HEK293 (cell line): ENCODE data around the gene INSYN2A.

Source experiments
- CTCF ChIA-PET: fragments of 350-600 bp; formaldehyde crosslinking; extraction: SDS; loops from one replicate; lab custom pipeline; 2021; ENCODE audit warnings: antibody characterized with exemption; lab: Yijun Ruan, JAX
- POLR2A ChIA-PET: fragments of 300-600 bp; formaldehyde crosslinking; extraction: SDS; loops from one replicate; lab custom pipeline; 2020; ENCODE audit warnings: antibody characterized with exemption, inconsistent platforms; lab: Yijun Ruan, JAX
- H3K27ac ChIP-seq: fragments of 200-500 bp; sonication (Bioruptor generic); 2 replicates; pipeline ENCODE4 v1.5.1; 2014; ENCODE audit warnings: low read depth, low read length, control low read depth, inconsistent platforms; ENCODE audit errors: extremely low read depth
- H3K36me3 ChIP-seq, 2 experiments: fragments of 200-500 bp in 1 of 2; sonication (Bioruptor generic) in 1 of 2; 1 replicate in 1 of 2; 2 replicates in 1 of 2; pipeline ENCODE4 v1.5.1; 2014 to 2017; ENCODE audit warnings: inconsistent platforms in 2 of 2, low read length in 2 of 2; ENCODE audit not compliant: control insufficient read depth in 2 of 2, insufficient read depth in 1 of 2
- H3K4me1 ChIP-seq: fragments of 200-500 bp; sonication (Bioruptor generic); 2 replicates; pipeline ENCODE4 v1.5.1; 2014; ENCODE audit warnings: mild to moderate bottlenecking, low read length, inconsistent platforms; ENCODE audit not compliant: control insufficient read depth, insufficient read depth
- H3K4me3 ChIP-seq: 2 replicates; pipeline ENCODE4 v1.5.1; 2011; ENCODE audit warnings: low read depth, mild to moderate bottlenecking, control low read depth, low read length, moderate library complexity
- H3K9me3 ChIP-seq: fragments of 200-500 bp; sonication (Bioruptor generic); 2 replicates; pipeline ENCODE4 v1.5.1; 2014; ENCODE audit warnings: low read depth, low read length, inconsistent platforms; ENCODE audit not compliant: control insufficient read depth, insufficient read depth
- BCL11B ChIP-seq: fragments of 450-650 bp; formaldehyde crosslinking; IDR thresholded peaks from 2 replicates; pipeline ENCODE4 v1.5.1; 2016; ENCODE audit warnings: low read depth, missing biosample characterization, missing genetic modification characterization
- EGR2 ChIP-seq: fragments of 450-650 bp; formaldehyde crosslinking; IDR thresholded peaks from 2 replicates; pipeline ENCODE4 v1.5.1; 2016; ENCODE audit warnings: low read depth, missing biosample characterization, missing genetic modification characterization
- IKZF3 ChIP-seq: fragments of 450-650 bp; IDR thresholded peaks from 2 replicates; pipeline ENCODE4 v1.5.0; 2018; ENCODE audit warnings: missing biosample characterization, mild to moderate bottlenecking, missing genetic modification characterization, moderate library complexity
- KLF8 ChIP-seq: fragments of 450-650 bp; formaldehyde crosslinking; IDR thresholded peaks from 2 replicates; pipeline ENCODE4 v1.5.1; 2016; ENCODE audit warnings: missing biosample characterization, missing genetic modification characterization
- KLF9 ChIP-seq: fragments of 450-650 bp; formaldehyde crosslinking; IDR thresholded peaks from 2 replicates; pipeline ENCODE4 v1.5.1; 2016; ENCODE audit warnings: missing biosample characterization, missing genetic modification characterization, low read depth
- SCRT2 ChIP-seq: fragments of 450-650 bp; formaldehyde crosslinking; IDR thresholded peaks from 2 replicates; pipeline ENCODE4 v1.5.1; 2016; ENCODE audit warnings: missing biosample characterization, missing genetic modification characterization
- SP7 ChIP-seq: fragments of 450-650 bp; formaldehyde crosslinking; IDR thresholded peaks from 2 replicates; pipeline ENCODE4 v1.5.1; 2016; ENCODE audit warnings: missing biosample characterization, missing genetic modification characterization
- ZFP37 ChIP-seq: fragments of 450-650 bp; formaldehyde crosslinking; IDR thresholded peaks from 2 replicates; pipeline ENCODE4 v1.5.1; 2016; ENCODE audit warnings: missing biosample characterization, missing genetic modification characterization
- ZNF133 ChIP-seq: fragments of 450-650 bp; formaldehyde crosslinking; IDR thresholded peaks from 2 replicates; pipeline ENCODE4 v1.5.1; 2016; ENCODE audit warnings: missing biosample characterization, missing genetic modification characterization
- ZNF335 ChIP-seq: fragments of 450-650 bp; formaldehyde crosslinking; conservative IDR thresholded peaks from 2 replicates; pipeline ENCODE4 v1.5.1; 2016; ENCODE audit warnings: missing biosample characterization, missing genetic modification characterization
- ZNF433 ChIP-seq: fragments of 450-650 bp; formaldehyde crosslinking; IDR thresholded peaks from 2 replicates; pipeline ENCODE4 v1.5.1; 2016; ENCODE audit warnings: missing biosample characterization, missing genetic modification characterization, low read depth
- ZNF544 ChIP-seq: fragments of 450-650 bp; formaldehyde crosslinking; IDR thresholded peaks from 2 replicates; pipeline ENCODE4 v1.5.0; 2017; ENCODE audit warnings: missing biosample characterization, missing genetic modification characterization
- ZNF549 ChIP-seq: fragments of 450-650 bp; IDR thresholded peaks from 2 replicates; pipeline ENCODE4 v1.5.1; 2018; ENCODE audit warnings: missing biosample characterization, missing genetic modification characterization, mild to moderate bottlenecking, inconsistent platforms, moderate library complexity
- ZNF585B ChIP-seq: fragments of 450-650 bp; formaldehyde crosslinking; IDR thresholded peaks from 2 replicates; pipeline ENCODE4 v1.5.1; 2016; ENCODE audit warnings: missing biosample characterization, missing genetic modification characterization
- ZNF610 ChIP-seq: fragments of 450-650 bp; formaldehyde crosslinking; IDR thresholded peaks from 2 replicates; pipeline ENCODE4 v1.5.1; 2016; ENCODE audit warnings: missing biosample characterization, missing genetic modification characterization, borderline replicate concordance
- ZNF624 ChIP-seq: fragments of 450-650 bp; formaldehyde crosslinking; IDR thresholded peaks from 2 replicates; pipeline ENCODE4 v1.5.1; 2017; ENCODE audit warnings: missing biosample characterization, missing genetic modification characterization
- ZNF658 ChIP-seq: fragments of 450-650 bp; formaldehyde crosslinking; IDR thresholded peaks from 2 replicates; pipeline ENCODE4; 2016; ENCODE audit warnings: missing biosample characterization, missing genetic modification characterization
- ZNF670 ChIP-seq: fragments of 450-650 bp; formaldehyde crosslinking; IDR thresholded peaks from 2 replicates; pipeline ENCODE4 v1.5.1; 2016; ENCODE audit warnings: missing biosample characterization, missing genetic modification characterization, low read depth
- ZNF791 ChIP-seq: fragments of 450-650 bp; formaldehyde crosslinking; IDR thresholded peaks from 2 replicates; pipeline ENCODE4 v1.5.1; 2016; ENCODE audit warnings: missing biosample characterization, missing genetic modification characterization
- ZNF830 ChIP-seq: fragments of 450-650 bp; IDR thresholded peaks from 2 replicates; pipeline ENCODE4 v1.5.0; 2018; ENCODE audit warnings: missing biosample characterization, missing genetic modification characterization, low read depth, mild to moderate bottlenecking, moderate library complexity
- TF ChIP-seq, protein P1 (sequence below): fragments of 450-650 bp; formaldehyde crosslinking; IDR thresholded peaks from 2 replicates; pipeline ENCODE4 v1.5.1; 2016; ENCODE audit warnings: missing biosample characterization, missing genetic modification characterization
- TF ChIP-seq, protein P2 (sequence below): fragments of 450-650 bp; formaldehyde crosslinking; IDR thresholded peaks from 2 replicates; pipeline ENCODE4 v1.5.1; 2016; ENCODE audit warnings: missing biosample characterization, missing genetic modification characterization
- TF ChIP-seq, protein P3 (sequence below): fragments of 450-650 bp; formaldehyde crosslinking; optimal IDR thresholded peaks from 2 replicates; pipeline ENCODE3; 2016; ENCODE audit warnings: missing biosample characterization, mild to moderate bottlenecking, missing genetic modification characterization
- TF ChIP-seq, protein P4 (sequence below): fragments of 450-650 bp; formaldehyde crosslinking; IDR thresholded peaks from 2 replicates; pipeline ENCODE4 v1.5.1; 2016; ENCODE audit warnings: missing biosample characterization, missing genetic modification characterization
- TF ChIP-seq, protein P5 (sequence below): fragments of 450-650 bp; formaldehyde crosslinking; IDR thresholded peaks from 2 replicates; pipeline ENCODE4 v1.5.1; 2016; ENCODE audit warnings: missing biosample characterization, missing genetic modification characterization, borderline replicate concordance
- TF ChIP-seq, protein P6 (sequence below): fragments of 450-650 bp; formaldehyde crosslinking; IDR thresholded peaks from 2 replicates; pipeline ENCODE4 v1.5.1; 2016; ENCODE audit warnings: missing biosample characterization, missing genetic modification characterization

INSYN2A gene

DNA sequence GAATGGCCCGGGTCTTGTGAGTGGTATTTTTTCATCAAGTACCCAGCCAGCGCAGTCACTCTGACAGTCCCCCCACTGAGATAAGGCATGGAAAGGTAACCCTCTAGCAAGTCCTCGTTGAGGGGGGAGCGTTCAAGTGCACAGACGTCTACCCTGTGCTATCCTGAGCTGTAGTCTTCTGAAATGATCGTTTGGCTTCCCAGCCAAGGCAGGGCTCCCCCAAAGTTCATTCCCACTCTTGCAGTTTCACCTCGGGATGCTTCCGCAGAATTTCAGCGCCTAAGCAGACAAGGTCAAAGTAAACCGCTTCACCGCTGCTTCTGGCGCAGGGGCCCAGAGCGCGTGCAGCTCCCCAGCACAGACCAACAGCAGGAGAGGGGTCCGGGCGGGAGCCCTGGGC is 1.8 kb downstream of the INSYN2A start (continued):
- no peak for TF ChIP-seq ZNF433 (tag by site-specific recombination)
- TF ChIP-seq, protein P1, sequence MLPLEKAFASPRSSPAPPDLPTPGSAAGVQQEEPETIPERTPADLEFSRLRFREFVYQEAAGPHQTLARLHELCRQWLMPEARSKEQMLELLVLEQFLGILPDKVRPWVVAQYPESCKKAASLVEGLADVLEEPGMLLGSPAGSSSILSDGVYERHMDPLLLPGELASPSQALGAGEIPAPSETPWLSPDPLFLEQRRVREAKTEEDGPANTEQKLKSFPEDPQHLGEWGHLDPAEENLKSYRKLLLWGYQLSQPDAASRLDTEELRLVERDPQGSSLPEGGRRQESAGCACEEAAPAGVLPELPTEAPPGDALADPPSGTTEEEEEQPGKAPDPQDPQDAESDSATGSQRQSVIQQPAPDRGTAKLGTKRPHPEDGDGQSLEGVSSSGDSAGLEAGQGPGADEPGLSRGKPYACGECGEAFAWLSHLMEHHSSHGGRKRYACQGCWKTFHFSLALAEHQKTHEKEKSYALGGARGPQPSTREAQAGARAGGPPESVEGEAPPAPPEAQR (tag by site-specific recombination): no peak
- no peak for TF ChIP-seq ZNF549 (tag by site-specific recombination)
- TF ChIP-seq, protein P2, sequence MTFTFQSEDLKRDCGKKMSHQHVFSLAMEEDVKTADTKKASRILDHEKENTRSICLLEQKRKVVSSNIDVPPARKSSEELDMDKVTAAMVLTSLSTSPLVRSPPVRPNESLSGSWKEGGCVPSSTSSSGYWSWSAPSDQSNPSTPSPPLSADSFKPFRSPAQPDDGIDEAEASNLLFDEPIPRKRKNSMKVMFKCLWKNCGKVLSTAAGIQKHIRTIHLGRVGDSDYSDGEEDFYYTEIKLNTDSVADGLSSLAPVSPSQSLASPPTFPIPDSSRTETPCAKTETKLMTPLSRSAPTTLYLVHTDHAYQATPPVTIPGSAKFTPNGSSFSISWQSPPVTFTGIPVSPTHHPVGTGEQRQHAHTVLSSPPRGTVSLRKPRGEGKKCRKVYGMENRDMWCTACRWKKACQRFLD (tag by site-specific recombination): no peak
- no peak for TF ChIP-seq ZNF585B
- no peak for TF ChIP-seq ZNF624 (tag by site-specific recombination)
- no peak for TF ChIP-seq ZNF830 (tag by site-specific recombination)
- no peak for TF ChIP-seq BCL11B (tag by site-specific recombination)
- TF ChIP-seq, protein P3, sequence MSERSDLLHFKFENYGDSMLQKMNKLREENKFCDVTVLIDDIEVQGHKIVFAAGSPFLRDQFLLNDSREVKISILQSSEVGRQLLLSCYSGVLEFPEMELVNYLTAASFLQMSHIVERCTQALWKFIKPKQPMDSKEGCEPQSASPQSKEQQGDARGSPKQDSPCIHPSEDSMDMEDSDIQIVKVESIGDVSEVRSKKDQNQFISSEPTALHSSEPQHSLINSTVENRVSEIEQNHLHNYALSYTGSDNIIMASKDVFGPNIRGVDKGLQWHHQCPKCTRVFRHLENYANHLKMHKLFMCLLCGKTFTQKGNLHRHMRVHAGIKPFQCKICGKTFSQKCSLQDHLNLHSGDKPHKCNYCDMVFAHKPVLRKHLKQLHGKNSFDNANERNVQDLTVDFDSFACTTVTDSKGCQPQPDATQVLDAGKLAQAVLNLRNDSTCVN (tag by site-specific recombination): no peak

DNA sequence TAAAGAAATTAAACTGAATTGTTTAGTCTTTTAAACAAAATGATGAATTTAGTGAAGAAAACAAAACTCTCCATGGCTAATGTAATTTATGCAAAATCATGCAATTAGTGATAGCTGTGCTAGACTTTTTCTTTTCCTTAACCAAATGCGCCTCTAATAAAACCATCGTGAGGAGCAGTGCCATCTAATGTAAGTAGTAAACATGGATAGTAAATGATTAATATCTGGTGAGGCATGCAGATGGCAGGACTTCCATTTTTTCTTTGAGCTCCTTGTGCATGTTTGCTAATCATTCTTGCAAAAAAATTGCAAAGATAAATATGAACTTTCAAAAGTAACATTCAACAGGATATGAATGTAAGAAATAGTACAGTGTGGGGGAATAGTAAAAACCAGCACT is 2.3 kb downstream of the INSYN2A start:
- H3K36me3 ChIP-seq: no peaks in the 10 kb centered on the region
- H3K4me1 ChIP-seq: 0 out of 2 replicates have a peak, but pooled peaks cover 3% of the 10 kb centered on the region
- no peaks in the 10 kb centered on the region for H3K9me3 ChIP-seq
- ChIA-PET POLR2A (no interaction called here), CTCF (interaction anchor here (0.7 kb wide), 1 partner anchor 841 kb away, joined by 3 read pairs; no protein-coding TSS in a partner anchor)
- H3K4me3 ChIP-seq: no peak overlapping the region
- TF ChIP-seq ZNF133 (no peak), ZNF610 (tag by site-specific recombination) (no peak), ZNF658 (tag by site-specific recombination) (no peak), ZNF544 (tag by site-specific recombination) (no peak), ZNF585B (no peak), ZFP37 (no peak), ZNF791 (tag by site-specific recombination) (no peak), ZNF335 (tag by site-specific recombination) (no peak), KLF8 (tag by site-specific recombination) (no peak), SCRT2 (tag by site-specific recombination) (no peak), ZNF670 (tag by site-specific recombination) (no peak), KLF9 (no peak), IKZF3 (tag by site-specific recombination) (no peak), EGR2 (tag by site-specific recombination) (no peak), SP7 (tag by site-specific recombination) (no peak)
- TF ChIP-seq, protein P4, sequence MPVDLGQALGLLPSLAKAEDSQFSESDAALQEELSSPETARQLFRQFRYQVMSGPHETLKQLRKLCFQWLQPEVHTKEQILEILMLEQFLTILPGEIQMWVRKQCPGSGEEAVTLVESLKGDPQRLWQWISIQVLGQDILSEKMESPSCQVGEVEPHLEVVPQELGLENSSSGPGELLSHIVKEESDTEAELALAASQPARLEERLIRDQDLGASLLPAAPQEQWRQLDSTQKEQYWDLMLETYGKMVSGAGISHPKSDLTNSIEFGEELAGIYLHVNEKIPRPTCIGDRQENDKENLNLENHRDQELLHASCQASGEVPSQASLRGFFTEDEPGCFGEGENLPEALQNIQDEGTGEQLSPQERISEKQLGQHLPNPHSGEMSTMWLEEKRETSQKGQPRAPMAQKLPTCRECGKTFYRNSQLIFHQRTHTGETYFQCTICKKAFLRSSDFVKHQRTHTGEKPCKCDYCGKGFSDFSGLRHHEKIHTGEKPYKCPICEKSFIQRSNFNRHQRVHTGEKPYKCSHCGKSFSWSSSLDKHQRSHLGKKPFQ: no peak
- TF ChIP-seq, protein P5, sequence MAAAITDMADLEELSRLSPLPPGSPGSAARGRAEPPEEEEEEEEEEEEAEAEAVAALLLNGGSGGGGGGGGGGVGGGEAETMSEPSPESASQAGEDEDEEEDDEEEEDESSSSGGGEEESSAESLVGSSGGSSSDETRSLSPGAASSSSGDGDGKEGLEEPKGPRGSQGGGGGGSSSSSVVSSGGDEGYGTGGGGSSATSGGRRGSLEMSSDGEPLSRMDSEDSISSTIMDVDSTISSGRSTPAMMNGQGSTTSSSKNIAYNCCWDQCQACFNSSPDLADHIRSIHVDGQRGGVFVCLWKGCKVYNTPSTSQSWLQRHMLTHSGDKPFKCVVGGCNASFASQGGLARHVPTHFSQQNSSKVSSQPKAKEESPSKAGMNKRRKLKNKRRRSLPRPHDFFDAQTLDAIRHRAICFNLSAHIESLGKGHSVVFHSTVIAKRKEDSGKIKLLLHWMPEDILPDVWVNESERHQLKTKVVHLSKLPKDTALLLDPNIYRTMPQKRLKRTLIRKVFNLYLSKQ: no peak
- TF ChIP-seq, protein P6, sequence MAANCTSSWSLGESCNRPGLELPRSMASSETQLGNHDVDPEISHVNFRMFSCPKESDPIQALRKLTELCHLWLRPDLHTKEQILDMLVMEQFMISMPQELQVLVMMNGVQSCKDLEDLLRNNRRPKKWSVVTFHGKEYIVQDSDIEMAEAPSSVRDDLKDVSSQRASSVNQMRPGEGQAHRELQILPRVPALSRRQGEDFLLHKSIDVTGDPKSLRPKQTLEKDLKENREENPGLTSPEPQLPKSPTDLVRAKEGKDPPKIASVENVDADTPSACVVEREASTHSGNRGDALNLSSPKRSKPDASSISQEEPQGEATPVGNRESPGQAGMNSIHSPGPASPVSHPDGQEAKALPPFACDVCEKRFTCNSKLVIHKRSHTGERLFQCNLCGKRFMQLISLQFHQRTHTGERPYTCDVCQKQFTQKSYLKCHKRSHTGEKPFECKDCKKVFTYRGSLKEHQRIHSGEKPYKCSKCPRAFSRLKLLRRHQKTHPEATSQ (tag by site-specific recombination): no peak
- H3K27ac ChIP-seq: no peak overlapping the region
